ENCODE measurements around the gene RPS17. TPM values are rescaled to one million over a fixed set of nuclear protein-coding genes. Genes with fewer than 3 reads are reported as not detected.

RPS17 gene
- total and polyA plus RNA-seq, 2 donors (not counting 1 experiment from before 2014, with no cell fraction given) = 2,297 to 5,877 TPM

DNA sequence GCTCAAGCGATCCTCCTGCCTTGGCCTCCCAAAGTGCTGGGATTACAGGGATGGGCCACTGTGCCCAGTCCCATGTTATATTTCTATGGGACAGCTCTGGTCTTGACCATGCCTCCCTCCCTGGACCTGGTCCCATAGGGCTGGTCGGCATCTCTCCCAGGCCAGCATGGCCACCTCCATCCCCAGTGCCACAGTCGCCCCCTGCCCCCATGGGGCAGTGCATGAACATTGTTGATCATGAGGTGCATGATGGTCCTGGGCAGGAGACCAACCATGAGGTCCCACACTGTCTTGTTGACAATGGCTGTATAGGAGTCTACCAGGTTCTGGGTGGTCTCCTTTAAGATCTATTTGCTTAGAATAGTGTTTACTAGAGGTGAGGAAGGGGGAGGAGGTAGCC is 6.5 kb downstream of the RPS17 start:
- no peak overlapping the region for H2AFZ ChIP-seq (ENCODE audit: insufficient read depth, low read depth, low read length, poor library complexity, severe bottlenecking)
- no peak overlapping the region for H3K4me2 ChIP-seq (replicated peaks; ENCODE audit: low read depth, low read length, poor library complexity, severe bottlenecking)
- H3K27ac ChIP-seq (ENCODE audit: low read length in 2 of 2) = no peak overlapping the region
- CTCF ChIA-PET = no interaction called here
- H3K9me3 Mint-ChIP-seq (ENCODE audit: insufficient read depth) = no peaks in the 10 kb centered on the region
- H3K27me3 ChIP-seq (replicated peaks in 1 of 4; ENCODE audit: control extremely low read depth in 1 of 4, control insufficient read depth in 3 of 4, insufficient read depth in 4 of 4, low read length in 3 of 4) = no peaks in the 10 kb centered on the region
- peaks cover 18% of the 10 kb centered on the region for H3K4me1 Mint-ChIP-seq
- peaks cover 11% of the 10 kb centered on the region for H4K20me1 ChIP-seq (ENCODE audit: control insufficient read depth, insufficient read depth, low read length, poor library complexity, severe bottlenecking)
- no peaks in the 10 kb centered on the region for H3K27me3 Mint-ChIP-seq
- ATAC-seq (ENCODE audit: low read depth) (no peak), DNase-seq (no peak)
- TF ChIP-seq, protein P1, sequence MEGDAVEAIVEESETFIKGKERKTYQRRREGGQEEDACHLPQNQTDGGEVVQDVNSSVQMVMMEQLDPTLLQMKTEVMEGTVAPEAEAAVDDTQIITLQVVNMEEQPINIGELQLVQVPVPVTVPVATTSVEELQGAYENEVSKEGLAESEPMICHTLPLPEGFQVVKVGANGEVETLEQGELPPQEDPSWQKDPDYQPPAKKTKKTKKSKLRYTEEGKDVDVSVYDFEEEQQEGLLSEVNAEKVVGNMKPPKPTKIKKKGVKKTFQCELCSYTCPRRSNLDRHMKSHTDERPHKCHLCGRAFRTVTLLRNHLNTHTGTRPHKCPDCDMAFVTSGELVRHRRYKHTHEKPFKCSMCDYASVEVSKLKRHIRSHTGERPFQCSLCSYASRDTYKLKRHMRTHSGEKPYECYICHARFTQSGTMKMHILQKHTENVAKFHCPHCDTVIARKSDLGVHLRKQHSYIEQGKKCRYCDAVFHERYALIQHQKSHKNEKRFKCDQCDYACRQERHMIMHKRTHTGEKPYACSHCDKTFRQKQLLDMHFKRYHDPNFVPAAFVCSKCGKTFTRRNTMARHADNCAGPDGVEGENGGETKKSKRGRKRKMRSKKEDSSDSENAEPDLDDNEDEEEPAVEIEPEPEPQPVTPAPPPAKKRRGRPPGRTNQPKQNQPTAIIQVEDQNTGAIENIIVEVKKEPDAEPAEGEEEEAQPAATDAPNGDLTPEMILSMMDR (IDR thresholded peaks at IDR 0.05) = no peak
- no peak for TF ChIP-seq EZH2 (IDR thresholded peaks at IDR 0.05; ENCODE audit: borderline replicate concordance, insufficient read depth, low read depth, low read length, poor library complexity, severe bottlenecking)
- peaks cover 0 to 34% of the 10 kb centered on the region in 2 experiments for H3K36me3 ChIP-seq (replicated peaks in 1 of 2; ENCODE audit: control extremely low read depth in 1 of 2, control insufficient read depth in 1 of 2, extremely low read depth in 1 of 2, insufficient read depth in 2 of 2, low read length in 1 of 2)
- no peaks in the 10 kb centered on the region for H3K79me2 ChIP-seq (ENCODE audit: control insufficient read depth, insufficient read depth, low read length)
- H3K4me3 Mint-ChIP-seq = no peak overlapping the region
- no peak overlapping the region for H3K4me3 ChIP-seq (ENCODE audit: control extremely low read depth in 1 of 5, extremely low read depth in 1 of 5, insufficient read depth in 1 of 5, low read depth in 2 of 5, low read length in 4 of 5)
- H3K9me3 ChIP-seq (ENCODE audit: control extremely low read depth in 1 of 3, control insufficient read depth in 2 of 3, insufficient read depth in 1 of 3, low read length in 2 of 3) = no peaks in the 10 kb centered on the region
- 100% methylated on average over 2 of the region's 3 CpGs for WGBS (ENCODE audit: insufficient coverage)
- POLR2A ChIA-PET = no interaction called here
- intact Hi-C loops (cut with micrococcal nuclease) = no loop called here
- peaks cover 4 to 17% of the 10 kb centered on the region in 2 donors for H3K4me1 ChIP-seq (ENCODE audit: control insufficient read depth in 2 of 2, insufficient read depth in 2 of 2, low read length in 2 of 2)
- no peak overlapping the region for H3K9ac ChIP-seq (ENCODE audit: low read length)
- no peak overlapping the region for H3K27ac Mint-ChIP-seq

DNA sequence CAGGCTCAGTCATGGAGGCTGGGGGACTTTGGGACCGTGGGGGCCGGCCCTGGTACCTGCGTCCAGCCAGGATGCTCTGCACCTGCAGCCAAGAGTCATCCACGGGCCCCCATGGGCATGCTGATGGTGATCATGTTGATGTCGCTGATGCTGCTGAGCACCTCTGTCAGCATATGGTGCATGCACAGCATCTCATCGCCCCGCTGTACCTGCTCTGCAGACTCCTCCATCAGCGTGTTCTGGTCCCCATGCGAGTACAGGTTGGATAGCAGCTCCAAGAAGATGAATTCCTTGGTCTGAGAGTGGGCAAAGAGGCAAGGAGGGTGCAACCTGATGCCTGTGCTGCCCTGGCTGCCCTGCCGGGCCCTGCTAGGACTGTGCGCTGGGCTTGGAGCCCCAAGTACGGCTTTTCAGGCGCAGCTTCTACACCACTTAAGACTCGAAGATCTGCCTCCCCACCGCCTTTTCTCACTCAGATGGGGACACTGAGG is 7.2 kb downstream of the RPS17 start:
- H3K27ac Mint-ChIP-seq = no peak overlapping the region
- intact Hi-C loops (cut with micrococcal nuclease) = no loop called here
- no peaks in the 10 kb centered on the region for H3K9me3 Mint-ChIP-seq (ENCODE audit: insufficient read depth)
- H3K9ac ChIP-seq (ENCODE audit: low read length) = no peak overlapping the region
- no peak overlapping the region for H3K27ac ChIP-seq (ENCODE audit: low read length in 2 of 2)
- H3K4me3 ChIP-seq (ENCODE audit: control extremely low read depth in 1 of 5, extremely low read depth in 1 of 5, insufficient read depth in 1 of 5, low read depth in 2 of 5, low read length in 4 of 5) = no peak overlapping the region
- H3K4me3 Mint-ChIP-seq = no peak overlapping the region
- DNase-seq (no peak), ATAC-seq (ENCODE audit: low read depth) (no peak)
- 97% methylated on average over 15 of the region's 15 CpGs for WGBS (ENCODE audit: insufficient coverage)
- no peaks in the 10 kb centered on the region for H3K9me3 ChIP-seq (ENCODE audit: control extremely low read depth in 1 of 3, control insufficient read depth in 2 of 3, insufficient read depth in 1 of 3, low read length in 2 of 3)
- no peak overlapping the region for H3K4me2 ChIP-seq (replicated peaks; ENCODE audit: low read depth, low read length, poor library complexity, severe bottlenecking)
- H3K27me3 Mint-ChIP-seq = no peaks in the 10 kb centered on the region
- H2AFZ ChIP-seq (ENCODE audit: insufficient read depth, low read depth, low read length, poor library complexity, severe bottlenecking) = no peak overlapping the region
- peaks cover 13% of the 10 kb centered on the region for H3K4me1 Mint-ChIP-seq
- H3K4me1 ChIP-seq (ENCODE audit: control insufficient read depth in 2 of 2, insufficient read depth in 2 of 2, low read length in 2 of 2) = peaks cover 4 to 10% of the 10 kb centered on the region in 2 donors
- ChIA-PET CTCF (interaction anchor here (0.6 to 3.4 kb wide), 2 partner anchors 9 to 257 kb away, joined by 3 to 52 read pairs; partner anchors contain the start of gene RPS17), POLR2A (no interaction called here)
- H4K20me1 ChIP-seq (ENCODE audit: control insufficient read depth, insufficient read depth, low read length, poor library complexity, severe bottlenecking) = peaks cover 4% of the 10 kb centered on the region
- TF ChIP-seq, protein P1 (IDR thresholded peaks at IDR 0.05) = no peak
- H3K27me3 ChIP-seq (replicated peaks in 1 of 4; ENCODE audit: control extremely low read depth in 1 of 4, control insufficient read depth in 3 of 4, insufficient read depth in 4 of 4, low read length in 3 of 4) = no peaks in the 10 kb centered on the region
- H3K36me3 ChIP-seq (replicated peaks in 1 of 2; ENCODE audit: control extremely low read depth in 1 of 2, control insufficient read depth in 1 of 2, extremely low read depth in 1 of 2, insufficient read depth in 2 of 2, low read length in 1 of 2) = peaks cover 0 to 27% of the 10 kb centered on the region in 2 experiments
- no peaks in the 10 kb centered on the region for H3K79me2 ChIP-seq (ENCODE audit: control insufficient read depth, insufficient read depth, low read length)

All from B cell (primary cell).